Middle frontal gyrus (tissue), 1 donor: ENCODE data around the gene RCCD1.

Source experiments
- DNase-seq: peaks from one replicate; pipeline ENCODE4 v3.0.0-alpha.2; 2015; ENCODE audit warnings: low spot score; ENCODE audit errors: extremely low spot score

RCCD1 gene

GRCh38 chr15:90942354-90943120 is 12.1 kb upstream of the RCCD1 start:
- no peak for DNase-seq

DNA sequence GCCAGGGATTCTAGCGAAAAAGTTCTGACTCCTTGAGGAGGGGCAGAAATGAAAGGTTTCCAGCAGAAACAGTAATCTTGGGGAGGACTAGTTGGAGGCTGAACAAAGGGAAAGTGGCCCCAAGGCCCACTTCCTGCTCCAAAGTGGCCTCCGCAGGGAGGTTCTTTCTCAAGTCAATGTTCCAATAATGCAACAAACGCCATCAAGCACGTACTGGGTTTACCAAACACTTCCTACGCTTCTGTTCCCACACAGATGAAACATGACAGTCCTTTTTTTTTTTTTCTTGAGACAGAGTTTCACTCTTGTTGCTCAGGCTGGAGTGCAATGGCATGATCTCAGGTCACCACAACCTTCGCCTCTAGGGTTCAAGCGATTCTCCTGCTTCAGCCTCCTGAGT is 9.6 kb upstream of the RCCD1 start:
- no peak for DNase-seq

DNA sequence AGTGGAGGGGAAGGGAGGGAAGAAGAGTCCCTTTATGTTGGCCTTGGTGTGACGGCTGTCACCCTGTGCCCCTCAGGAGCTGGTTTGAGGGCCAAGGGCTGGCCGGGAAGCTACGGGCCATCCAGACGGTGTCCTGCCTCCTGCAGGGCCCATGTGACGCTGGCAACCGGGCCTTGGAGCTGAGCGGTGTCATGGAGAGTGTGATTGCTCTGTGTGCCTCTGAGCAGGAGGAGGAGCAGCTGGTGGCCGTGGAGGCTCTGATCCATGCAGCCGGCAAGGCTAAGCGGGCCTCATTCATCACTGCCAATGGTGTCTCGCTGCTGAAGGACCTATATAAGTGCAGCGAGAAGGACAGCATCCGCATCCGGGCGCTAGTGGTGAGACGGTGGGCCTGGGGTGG is 8.1 kb upstream of the RCCD1 start:
- DNase-seq: no peak

- DNase-seq: no peak
These were observed 7.6 kb upstream of the RCCD1 start for GRCh38 chr15:90946941-90947576.

GRCh38 chr15:90947577-90948357 is 6.9 kb upstream of the RCCD1 start:
- DNase-seq: no peak

DNA sequence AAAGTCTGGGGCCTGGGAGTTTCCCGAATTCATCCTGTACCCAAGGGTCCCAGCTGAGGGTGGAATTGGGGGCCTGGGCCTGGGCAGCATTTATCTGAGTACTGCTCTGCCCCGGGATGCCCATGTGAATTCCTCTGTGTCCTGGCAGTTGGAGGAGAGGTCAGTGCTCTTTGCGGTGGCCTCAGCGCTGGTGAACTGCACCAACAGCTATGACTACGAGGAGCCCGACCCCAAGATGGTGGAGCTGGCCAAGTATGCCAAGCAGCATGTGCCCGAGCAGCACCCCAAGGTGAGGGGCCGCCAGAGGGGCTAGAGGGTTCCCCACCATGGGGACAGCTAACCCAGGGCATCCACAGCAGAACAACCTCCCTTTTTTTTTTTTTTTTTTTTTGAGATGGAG is 6.2 kb upstream of the RCCD1 start:
- DNase-seq: no peak

DNA sequence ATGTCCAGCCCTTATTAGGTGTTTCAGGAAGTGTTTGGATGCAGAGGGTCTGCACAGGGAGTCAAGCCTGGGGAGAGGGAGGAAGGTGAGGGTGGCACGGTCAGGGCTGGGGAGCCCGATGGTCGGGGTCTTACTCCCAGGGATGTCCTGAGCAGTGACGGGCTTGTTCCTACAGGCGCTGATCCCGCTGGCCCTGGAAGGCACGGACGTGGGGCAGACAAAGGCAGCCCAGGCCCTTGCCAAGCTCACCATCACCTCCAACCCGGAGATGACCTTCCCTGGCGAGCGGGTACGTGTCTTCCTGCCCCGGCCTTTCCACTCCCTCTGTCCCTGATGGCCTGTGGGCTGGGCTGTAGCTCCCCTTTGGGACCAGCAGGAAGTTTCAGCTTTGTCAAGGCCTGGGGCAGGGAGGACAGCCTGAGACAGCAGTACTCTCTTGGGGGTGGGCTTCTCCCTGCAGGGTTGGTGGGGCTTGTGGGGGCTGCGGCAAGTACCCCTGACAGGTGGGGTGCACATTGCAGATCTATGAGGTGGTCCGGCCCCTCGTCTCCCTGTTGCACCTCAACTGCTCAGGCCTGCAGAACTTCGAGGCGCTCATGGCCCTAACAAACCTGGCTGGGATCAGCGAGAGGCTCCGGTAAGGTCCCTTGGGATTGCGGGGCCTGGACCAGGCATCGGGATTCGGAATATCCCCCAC is 4.6 kb upstream of the RCCD1 start:
- DNase-seq: no peak

DNA sequence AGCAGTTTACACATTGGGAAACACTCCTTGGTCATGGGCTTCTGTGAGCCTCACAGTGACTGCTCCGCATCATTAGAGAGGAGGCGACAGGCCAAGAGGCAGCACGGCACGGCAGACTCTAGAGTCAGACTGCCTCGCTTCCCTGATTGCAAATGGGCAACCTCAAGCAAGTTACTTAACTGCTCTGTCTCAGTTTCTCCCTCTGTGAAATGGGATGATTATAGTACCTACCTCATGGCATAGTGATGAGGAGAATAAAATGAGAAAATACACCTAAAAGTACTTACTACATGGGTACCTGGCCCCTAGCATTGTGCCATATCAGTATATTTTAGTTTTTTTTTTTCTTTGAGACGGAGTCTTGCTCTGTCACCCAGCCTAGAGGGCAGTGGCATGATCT is 4.0 kb upstream of the RCCD1 start:
- DNase-seq: no peak

DNA sequence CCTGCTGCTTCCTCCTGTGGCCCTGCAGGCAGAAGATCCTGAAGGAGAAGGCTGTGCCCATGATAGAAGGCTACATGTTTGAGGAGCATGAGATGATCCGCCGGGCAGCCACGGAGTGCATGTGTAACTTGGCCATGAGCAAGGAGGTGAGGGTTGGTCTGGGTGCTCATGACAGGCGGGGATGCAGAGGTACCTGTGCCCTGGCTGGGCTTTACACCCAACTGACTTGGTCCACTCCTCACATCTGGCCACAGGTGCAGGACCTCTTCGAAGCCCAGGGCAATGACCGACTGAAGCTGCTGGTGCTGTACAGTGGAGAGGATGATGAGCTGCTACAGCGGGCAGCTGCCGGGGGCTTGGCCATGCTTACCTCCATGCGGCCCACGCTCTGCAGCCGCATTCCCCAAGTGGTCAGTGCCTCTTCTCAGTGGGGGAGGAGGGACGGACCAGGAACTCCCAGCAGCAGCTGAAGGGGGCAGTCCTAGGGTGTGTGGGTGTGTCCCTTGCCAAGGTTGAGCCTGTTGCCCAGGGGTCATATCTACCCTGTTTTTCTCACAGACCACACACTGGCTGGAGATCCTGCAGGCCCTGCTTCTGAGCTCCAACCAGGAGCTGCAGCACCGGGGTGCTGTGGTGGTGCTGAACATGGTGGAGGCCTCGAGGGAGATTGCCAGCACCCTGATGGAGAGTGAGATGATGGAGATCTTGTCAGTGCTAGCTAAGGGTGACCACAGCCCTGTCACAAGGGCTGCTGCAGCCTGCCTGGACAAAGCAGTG is 1.6 kb upstream of the RCCD1 start:
- DNase-seq: no peak

DNA sequence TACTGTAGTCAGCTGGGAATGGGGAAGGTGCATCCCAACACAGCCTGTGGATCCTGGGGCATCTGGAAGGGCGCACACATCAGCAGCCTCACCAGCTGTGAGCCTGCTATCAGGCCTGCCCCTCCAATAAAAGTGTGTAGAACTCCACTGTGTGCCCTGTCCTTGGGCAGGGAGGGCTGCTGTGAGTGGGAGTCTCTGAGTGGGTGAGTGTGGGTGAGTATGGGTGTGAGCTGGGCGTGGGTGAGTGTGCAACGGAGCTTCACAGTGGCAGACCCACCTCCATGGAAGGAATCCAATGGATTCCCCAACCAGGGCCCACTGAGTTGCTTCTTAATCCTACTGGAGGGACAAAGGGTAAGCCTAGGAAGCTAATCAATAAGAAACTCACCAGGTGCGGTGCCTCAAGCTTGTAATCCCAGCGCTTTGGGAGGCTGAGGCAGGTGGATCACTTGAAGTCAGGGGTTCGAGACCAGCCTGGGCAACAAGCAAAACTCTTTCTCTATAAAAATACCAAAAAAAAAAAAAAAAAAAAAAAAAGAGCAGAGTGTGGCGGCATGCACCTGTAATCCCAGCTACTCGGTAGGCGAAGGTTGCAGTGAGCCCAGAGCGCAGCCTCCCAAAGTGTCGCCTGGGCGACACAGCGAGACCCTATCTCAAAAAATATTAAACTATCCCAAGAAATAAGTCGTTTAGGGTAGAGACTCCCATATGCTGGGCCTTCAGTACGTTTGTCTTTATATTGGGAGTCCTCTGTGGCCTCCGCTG is 555 bp upstream of the RCCD1 start:
- DNase-seq: no peak

DNA sequence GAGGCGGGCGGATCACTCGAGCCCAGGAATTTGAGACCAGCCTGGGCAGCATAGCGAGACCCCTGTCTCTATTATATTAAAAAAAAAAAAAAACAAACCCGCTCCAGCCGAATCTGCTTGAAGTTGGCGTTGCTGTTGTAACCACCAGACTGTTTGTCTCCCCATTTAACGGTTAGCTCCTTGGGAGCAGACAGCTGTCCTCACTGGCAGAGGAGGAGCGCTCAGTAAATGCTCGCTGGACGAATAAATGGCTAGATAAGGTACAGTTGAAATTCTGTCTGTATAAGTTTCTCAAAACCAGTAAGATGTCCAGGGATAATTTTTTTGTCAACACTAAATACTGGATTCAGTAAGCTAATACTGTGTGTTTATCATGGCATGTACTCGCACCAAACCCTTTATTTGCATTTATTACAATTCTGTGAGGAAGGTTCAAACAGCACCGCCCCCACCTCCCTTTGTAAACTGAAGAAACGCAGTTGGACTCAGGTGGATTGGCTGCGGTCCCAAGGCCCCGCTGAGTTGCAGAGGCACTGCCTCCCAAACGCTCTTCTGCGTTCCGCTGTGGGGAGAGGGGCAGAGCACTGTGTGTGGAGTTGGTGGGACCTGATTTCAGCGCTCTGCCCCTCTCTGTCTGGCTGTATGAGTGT is 1.1 kb downstream of the RCCD1 start:
- no peak for DNase-seq

- DNase-seq: peak; percentile 44
These were observed 1.8 kb downstream of the RCCD1 start for GRCh38 chr15:90956274-90957030.

DNA sequence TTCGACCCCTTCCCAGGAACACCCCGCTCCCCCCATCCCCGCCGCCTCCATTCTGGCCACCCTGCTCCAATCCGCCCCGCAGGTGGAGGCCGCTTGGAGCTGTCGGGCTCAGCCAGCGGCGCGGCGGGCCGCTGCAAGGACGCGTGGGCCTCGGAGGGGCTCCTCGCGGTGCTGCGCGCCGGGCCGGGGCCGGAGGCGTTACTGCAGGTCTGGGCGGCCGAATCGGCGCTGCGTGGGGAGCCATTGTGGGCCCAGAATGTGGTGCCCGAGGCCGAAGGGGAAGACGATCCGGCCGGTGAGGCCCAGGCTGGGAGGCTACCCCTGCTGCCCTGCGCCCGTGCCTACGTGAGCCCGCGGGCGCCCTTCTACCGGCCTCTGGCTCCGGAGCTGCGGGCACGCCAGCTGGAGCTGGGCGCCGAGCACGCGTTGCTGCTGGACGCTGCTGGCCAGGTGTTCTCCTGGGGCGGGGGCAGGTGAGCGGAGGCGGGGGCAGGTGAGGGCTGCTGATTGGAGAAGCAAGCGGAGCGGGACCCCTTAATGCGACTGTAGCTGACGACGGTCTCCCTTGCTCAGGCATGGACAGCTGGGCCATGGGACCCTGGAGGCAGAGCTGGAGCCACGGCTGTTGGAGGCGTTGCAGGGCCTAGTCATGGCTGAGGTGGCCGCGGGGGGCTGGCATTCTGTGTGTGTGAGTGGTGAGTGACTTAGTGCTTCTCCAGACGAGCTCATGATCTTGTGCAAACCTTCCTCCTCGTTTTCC is 2.5 kb downstream of the RCCD1 start:
- no peak for DNase-seq

- DNase-seq: no peak
These were observed 3.1 kb downstream of the RCCD1 start for GRCh38 chr15:90957791-90958190.

DNA sequence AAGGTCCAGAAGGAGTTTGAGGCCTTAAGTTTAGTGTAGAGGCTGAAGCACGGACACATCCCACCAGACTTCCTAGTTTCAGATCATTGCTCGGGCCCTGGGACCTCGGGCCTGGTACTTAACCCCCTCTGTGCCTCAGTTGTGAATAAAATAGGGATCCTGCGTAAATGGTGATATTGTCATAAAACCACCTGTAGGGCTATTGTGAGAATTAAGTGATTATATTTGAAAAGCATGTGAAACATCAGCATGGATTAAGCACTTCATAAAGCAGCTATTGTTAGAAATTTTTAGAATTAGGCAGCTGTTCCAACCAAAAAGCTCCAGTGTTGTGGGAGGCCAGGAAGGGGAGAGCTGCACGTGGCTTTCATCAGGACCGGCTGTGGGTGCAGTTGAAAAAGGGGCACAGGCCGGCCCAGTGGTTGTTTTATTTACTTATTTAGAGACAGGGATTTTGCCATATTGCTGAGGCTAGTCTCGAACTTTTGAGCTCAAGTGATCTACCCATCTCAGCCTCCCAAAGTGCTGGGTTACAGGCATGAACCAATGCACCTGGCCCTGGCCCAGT is 4.4 kb downstream of the RCCD1 start:
- DNase-seq: no peak

DNA sequence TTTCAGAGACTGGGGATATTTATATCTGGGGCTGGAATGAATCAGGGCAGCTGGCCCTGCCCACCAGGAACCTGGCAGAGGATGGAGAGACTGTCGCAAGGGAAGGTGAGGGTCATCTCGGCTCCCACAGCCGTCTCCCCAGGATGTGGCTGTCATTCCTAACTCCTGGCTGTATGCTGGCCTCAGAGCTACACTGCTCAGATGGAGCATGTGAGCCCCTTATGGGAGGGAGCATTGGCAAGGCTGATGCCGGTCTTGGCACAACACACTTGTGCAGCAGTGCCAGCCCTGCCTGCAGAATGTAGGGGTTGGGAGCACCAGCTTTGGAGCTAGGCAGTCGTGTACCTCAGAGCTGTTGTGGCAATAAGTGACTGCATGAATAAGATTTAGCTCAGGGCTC is 5.2 kb downstream of the RCCD1 start:
- peak; percentile 72 for DNase-seq

- DNase-seq: no peak
These were observed 5.8 kb downstream of the RCCD1 start for GRCh38 chr15:90960298-90961091.
